Measurements from ENCODE around the gene FAM163B.

The FAM163B gene

GRCh38 chr9:133597316-133597957, 11.8 kb downstream of the FAM163B start:
- DNase-seq = no peak

- DNase-seq = no peak
These were observed 13.3 kb downstream of the FAM163B start for GRCh38 chr9:133595910-133596309.

DNA sequence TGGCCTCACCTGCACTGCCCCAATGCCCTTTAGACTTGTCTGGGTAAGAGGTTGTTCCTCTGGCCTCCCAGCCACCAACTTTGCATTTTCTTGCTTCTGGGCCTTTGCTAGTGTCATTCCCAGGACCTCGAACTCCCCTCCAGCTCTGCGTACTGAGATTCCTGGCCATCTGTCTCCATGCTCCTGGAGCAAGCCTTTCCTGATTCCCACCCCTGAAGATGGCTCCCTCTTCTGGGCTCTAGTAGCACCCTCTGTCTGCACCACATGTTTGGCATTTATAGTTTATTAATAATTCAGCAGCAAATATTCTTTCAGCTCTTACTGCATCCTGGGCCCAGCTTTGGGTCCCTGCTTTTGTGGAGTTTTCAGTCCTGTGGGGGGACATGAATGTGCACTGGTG, 14.9 kb downstream of the FAM163B start:
- DNase-seq = no peak

DNA sequence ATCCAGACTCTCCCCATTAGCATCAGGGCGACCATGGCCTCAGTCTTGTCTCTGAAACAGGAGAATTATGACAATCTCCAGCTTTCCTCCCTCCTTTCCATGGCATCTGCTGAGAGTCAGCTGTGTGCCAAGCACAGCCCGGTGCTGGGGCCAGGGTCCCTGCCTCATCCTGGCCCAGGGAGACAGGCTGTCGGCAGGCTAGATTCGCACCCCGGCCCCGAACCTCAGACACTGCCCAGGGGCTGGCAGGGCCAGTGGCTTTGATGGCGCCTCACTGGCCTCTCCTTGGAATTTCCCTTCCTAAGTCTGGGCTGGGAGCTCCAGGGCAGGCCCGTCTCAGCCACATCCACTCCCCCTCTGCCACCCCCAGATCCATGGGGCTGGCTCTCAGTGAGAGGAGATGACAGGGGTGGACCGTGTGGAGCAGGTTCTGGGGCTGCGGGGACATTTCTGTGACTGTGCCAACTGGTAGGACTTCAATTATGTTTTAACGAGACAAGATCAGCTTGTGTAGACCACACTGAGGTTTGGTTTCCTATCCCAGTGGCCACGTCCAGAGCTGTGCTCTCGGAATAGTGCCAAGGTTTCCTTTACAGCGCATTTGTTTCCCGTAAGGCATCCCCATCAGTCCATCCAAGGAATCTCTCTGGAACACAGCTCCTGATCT, 15.5 kb downstream of the FAM163B start:
- DNase-seq = no peak

GRCh38 chr9:133592731-133593409, 16.3 kb downstream of the FAM163B start:
- DNase-seq = peak; percentile 7

DNA sequence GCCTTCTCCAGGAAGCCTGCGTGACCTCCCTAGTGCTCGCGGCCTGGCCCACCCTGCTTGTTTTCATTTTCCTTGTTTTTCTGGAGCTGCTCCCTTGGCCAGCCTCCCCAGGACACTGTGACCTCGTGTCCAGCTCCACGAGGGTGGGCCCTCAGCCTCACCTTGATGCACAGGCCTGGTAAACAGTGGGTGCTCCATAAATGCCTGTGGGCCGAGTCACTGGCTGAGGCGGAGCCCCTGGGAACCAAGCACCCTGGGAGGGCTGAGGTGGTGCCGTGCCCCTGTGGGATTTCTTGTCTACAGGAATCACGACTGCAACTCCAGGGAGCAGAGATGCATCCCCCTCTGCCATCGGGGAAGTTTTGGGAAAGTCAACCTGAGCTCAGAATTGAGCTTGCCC, 17.2 kb downstream of the FAM163B start:
- no peak for DNase-seq

- DNase-seq = no peak
These were observed 17.9 kb downstream of the FAM163B start for GRCh38 chr9:133591116-133591910.

- no peak for DNase-seq
These were observed 18.8 kb downstream of the FAM163B start for GRCh38 chr9:133590231-133590855.

DNA sequence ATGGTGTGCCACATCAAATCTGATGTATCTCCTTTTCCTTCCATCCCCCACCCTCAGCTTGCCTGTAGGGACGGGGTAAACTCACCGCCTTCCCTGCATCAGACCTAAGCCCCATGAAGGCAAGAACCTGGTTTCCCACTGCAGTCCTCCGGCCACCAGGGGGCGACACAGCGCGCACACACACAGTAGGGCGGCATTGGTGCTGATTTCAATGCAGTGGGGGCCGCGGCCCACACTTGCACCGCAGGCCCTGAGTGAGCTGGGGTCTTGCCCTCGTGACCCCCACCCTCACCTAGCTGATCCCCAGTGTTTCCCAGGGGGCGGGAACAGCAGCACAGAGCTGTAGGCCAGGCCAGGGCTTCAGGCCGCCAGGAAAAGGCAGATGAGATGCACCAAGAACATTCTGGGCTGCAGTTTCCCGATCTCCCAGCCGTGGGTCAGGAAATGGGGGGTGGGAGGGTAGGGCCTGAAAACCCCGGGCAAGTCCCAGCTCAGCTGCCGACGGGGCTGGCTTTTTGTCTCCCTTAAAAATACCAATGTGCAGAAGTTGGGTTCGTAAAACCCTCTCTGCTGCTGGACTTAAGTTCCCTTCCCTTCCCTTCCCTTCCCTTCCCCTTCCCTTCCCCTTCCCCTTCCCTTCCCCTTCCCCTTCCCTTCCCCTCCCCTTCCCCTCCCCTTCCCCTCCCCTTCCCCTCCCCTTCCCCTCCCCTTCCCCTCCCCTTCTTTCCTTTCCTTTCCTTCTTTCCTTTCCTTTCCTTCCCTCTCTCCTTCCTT, 19.5 kb downstream of the FAM163B start:
- DNase-seq = peak; percentile 42

DNA sequence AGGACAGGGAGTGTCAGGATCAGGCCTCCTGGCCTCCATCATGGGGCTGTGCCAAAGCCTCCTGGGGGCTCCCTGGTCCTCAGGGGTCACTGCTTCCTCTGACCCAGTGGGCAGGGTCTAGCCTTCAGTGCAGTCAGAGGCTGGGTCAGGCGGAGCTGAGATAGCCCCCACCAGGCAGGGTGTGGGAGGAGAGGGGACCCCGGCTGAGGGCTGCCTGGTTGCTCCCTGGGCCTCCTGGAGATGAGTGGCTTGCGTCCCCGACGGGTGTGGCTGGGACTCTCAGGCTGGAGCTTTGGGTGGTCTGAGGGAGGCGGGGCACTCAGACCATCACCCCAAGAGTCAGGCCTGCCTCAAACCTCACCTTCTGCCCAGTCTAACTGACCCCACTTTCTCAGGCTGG, 21.7 kb downstream of the FAM163B start:
- no peak for DNase-seq

- no peak for DNase-seq
These were observed 22.1 kb downstream of the FAM163B start for GRCh38 chr9:133587051-133587450.

DNA sequence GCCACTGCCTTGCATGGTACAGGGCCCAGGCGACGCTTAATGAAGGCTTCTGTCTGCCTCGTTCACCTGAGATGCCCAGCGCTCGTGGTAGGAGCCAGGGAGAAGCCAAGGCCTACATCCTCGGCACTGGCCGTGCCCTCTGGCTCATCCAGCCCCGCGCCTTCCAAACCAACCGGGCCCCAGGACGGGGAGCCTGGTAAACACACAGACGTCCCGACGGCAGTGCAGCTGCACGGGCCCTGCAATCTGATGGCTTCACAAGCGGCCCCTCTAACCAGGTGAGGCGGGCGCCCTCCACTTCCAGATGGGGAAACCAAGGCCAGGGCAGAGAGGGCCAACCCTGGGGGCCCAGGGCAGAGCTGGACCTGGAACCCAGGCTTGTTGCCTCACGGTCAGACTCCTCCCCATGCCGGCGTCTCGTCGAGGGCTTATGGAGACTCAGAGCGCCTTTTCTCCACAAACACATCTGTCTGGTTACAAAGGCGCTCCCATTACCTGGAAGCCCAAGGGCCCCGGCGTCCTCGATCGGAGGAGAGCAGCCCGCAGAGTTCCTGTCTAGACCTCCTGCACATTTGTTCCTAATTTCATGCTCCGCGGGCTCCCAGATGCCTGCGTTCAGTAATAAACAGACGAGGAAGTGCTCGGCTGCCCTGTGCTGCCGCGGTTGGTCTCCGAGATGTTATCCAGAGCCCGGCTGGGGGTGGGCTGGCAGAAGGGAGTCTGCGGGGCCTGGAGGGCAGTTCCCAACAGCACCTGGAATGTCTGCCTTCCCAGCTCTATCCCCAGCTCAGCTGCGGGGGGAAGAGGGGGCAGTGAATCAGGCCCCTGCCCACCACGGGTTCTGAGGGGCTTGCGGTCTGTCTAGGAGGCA, 23.5 kb downstream of the FAM163B start:
- no peak for DNase-seq

- no peak for DNase-seq
These were observed 24.4 kb downstream of the FAM163B start for GRCh38 chr9:133584559-133585476.

- no peak for DNase-seq
These were observed 25.0 kb downstream of the FAM163B start for GRCh38 chr9:133584167-133584558.

DNA sequence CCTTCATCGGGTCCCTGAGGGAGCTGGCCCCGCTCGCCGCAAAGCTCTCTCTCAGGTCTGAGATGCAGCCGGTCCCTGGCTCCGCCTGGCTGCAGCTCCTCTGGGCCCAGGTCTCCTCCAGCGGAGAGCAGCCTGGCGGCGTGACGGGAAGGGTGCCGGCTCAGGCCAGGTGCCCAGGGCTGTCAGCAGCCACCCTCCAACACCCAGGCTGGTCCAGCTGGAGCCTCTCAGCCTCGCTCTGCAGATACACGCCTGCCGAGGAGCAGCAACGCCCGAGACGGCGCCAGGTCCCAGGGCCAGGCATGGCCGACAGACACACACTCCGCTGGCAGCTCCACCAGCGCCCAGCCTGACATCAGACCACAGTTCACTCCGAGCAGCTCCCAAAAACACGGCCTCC, 25.6 kb downstream of the FAM163B start:
- DNase-seq = no peak

DNA sequence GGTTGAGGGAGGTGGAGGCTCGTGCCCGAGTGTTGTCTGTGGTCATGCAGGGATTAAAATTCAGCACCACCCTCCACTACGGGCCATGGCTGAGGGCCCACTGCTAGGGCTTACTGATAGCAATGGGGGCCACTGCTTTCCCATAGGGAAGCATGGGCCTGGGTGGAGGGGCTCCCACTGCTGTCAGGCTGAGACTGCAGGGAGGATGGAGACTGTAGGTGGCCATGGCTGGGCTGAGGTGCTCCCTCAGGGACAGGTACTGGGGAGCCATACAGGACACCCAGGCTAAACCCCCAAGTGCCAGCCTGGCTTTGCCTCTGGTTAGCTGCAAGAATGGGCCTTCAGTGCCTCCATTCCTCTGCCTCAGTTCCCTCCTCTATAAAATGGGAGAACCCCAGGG, 26.1 kb downstream of the FAM163B start:
- no peak for DNase-seq

DNA sequence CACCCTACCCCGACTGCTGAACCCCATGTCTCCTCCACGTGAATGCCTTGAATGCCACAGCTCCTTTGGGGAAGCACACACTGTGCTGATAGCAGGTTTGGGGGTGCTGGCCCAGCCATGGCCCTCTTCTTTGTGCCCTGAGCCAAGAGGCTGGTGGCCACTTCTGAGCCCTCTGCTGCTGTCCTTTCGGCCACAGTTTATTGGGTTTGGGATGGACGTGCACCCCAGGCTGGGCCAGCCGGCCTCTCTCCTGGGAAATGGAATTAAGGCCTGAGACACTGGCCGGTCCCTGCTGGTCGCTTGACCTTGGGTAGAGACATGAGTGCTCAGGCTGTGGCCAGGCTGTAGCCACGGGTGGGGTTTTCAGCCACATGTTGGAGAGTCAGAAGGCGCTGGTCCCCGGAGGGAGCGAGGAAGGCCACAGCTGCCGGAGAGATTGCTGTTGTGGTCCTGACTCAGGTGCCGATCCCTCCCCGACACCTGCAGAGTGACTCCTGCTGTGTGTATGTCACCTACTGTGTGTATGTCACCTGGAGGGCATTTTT, 26.6 kb downstream of the FAM163B start:
- no peak for DNase-seq

- DNase-seq = no peak
These were observed 27.5 kb downstream of the FAM163B start for GRCh38 chr9:133581513-133582343.

DNA sequence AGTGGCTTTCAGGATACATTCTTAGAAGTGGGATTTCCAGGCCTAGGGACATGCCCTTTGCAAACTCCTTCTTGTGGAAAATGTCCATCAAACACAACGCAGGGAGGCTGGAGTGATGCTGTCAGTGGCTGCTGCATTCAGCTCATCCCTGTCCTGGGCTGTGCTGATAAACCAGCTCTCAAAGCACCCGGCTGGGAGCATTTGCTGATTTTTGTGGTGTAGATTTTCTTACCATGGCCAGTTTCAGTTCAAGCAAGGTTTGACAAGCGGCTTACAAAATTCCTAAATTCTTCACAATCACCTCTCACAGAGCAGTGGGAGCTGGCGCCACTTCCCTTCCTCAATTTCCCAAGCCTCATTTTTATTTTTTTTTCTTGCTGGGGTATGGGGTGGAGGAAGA, 28.2 kb downstream of the FAM163B start:
- DNase-seq = no peak

All from CD4-positive, alpha-beta T cell treated with Interleukin-12 subunit alpha and Interleukin-12 subunit beta, for 1 hour (primary cell).